HG03460 (cell line): ENCODE data around the gene ZNF136.

Experiments used
- ATAC-seq: cut with Tn5 transposase; IDR thresholded peaks from one replicate; pipeline ENCODE4 v1.9.1; 2021; ENCODE audit not compliant: unreplicated experiment

ZNF136 gene

GRCh38 chr19:12187625-12188024 lies 24.7 kb downstream of the ZNF136 start:
- ATAC-seq = no peak

GRCh38 chr19:12194827-12195731 lies 32.2 kb downstream of the ZNF136 start:
- no peak for ATAC-seq

- no peak for ATAC-seq
These were observed 35.2 kb downstream of the ZNF136 start for GRCh38 chr19:12198136-12198535.

- ATAC-seq = no peak
These were observed 37.0 kb downstream of the ZNF136 start for GRCh38 chr19:12199757-12200419.

GRCh38 chr19:12202250-12202649 lies 39.4 kb downstream of the ZNF136 start:
- ATAC-seq = no peak

- no peak for ATAC-seq
These were observed 42.4 kb downstream of the ZNF136 start for GRCh38 chr19:12205296-12205695.

- no peak for ATAC-seq
These were observed 45.3 kb downstream of the ZNF136 start for GRCh38 chr19:12208221-12208620.

- ATAC-seq = no peak
These were observed 54.4 kb downstream of the ZNF136 start for GRCh38 chr19:12217332-12217731.

GRCh38 chr19:12222980-12223630 lies 60.2 kb downstream of the ZNF136 start:
- no peak for ATAC-seq

- no peak for ATAC-seq
These were observed 61.8 kb downstream of the ZNF136 start for GRCh38 chr19:12224676-12225075.

- ATAC-seq = no peak
These were observed 67.1 kb downstream of the ZNF136 start for GRCh38 chr19:12229990-12230389.

GRCh38 chr19:12230751-12231733 lies 68.1 kb downstream of the ZNF136 start:
- ATAC-seq = no peak

GRCh38 chr19:12232961-12233360 lies 70.1 kb downstream of the ZNF136 start:
- ATAC-seq = no peak

- ATAC-seq = no peak
These were observed 74.4 kb downstream of the ZNF136 start for GRCh38 chr19:12237143-12237839.
